ENCODE results near the gene DGCR2. TPM values are rescaled to one million over a fixed set of nuclear protein-coding genes. Genes with fewer than 3 reads are reported as not detected.
A peak's percentile ranks its signal among the peaks of the same experiment; 100 is the strongest.

Gene DGCR2
- total RNA-seq, 1 experiment from 2014 or later, result 26.5 TPM

- Histone ChIP-seq H3K27me3 (no peaks in the 10 kb centered on the region), H3K4me3 (no peak overlapping the region), H3K36me3 (peaks cover 42% of the 10 kb centered on the region), H3K9me3 (no peaks in the 10 kb centered on the region)
- no peak for DNase-seq
Observed at GRCh38 chr22:19047993-19048392, 74.2 kb downstream of the DGCR2 start.

- H3K36me3 ChIP-seq, result peaks cover 42% of the 10 kb centered on the region
- no peak for DNase-seq
- H3K9me3 ChIP-seq, result no peaks in the 10 kb centered on the region
- no peak overlapping the region for H3K4me3 ChIP-seq
- no peaks in the 10 kb centered on the region for H3K27me3 ChIP-seq
Observed at GRCh38 chr22:19046719-19047609, 75.2 kb downstream of the DGCR2 start.

- H3K27me3 ChIP-seq, result no peaks in the 10 kb centered on the region
- no peaks in the 10 kb centered on the region for H3K9me3 ChIP-seq
- no peak for DNase-seq
- H3K36me3 ChIP-seq, result peaks cover 42% of the 10 kb centered on the region
- no peak overlapping the region for H3K4me3 ChIP-seq
Observed at GRCh38 chr22:19046287-19046686, 75.9 kb downstream of the DGCR2 start.

- H3K27me3 ChIP-seq, result no peaks in the 10 kb centered on the region
- H3K36me3 ChIP-seq, result peaks cover 42% of the 10 kb centered on the region
- no peak for DNase-seq
- H3K9me3 ChIP-seq, result no peaks in the 10 kb centered on the region
- no peak overlapping the region for H3K4me3 ChIP-seq
Observed at GRCh38 chr22:19045094-19045493, 77.1 kb downstream of the DGCR2 start.

GRCh38 chr22:19044381-19044780, 77.8 kb downstream of the DGCR2 start:
- Histone ChIP-seq H3K27me3 (no peaks in the 10 kb centered on the region), H3K4me3 (no peak overlapping the region), H3K36me3 (peaks cover 42% of the 10 kb centered on the region), H3K9me3 (no peaks in the 10 kb centered on the region)
- no peak for DNase-seq

- peak; percentile 47 for DNase-seq
- Histone ChIP-seq H3K9me3 (no peaks in the 10 kb centered on the region), H3K4me3 (no peak overlapping the region), H3K36me3 (peaks cover 39% of the 10 kb centered on the region), H3K27me3 (no peaks in the 10 kb centered on the region)
Observed at GRCh38 chr22:19043121-19044085, 78.8 kb downstream of the DGCR2 start.

GRCh38 chr22:19042285-19043120, 79.7 kb downstream of the DGCR2 start:
- Histone ChIP-seq H3K4me3 (no peak overlapping the region), H3K36me3 (peaks cover 31% of the 10 kb centered on the region), H3K9me3 (no peaks in the 10 kb centered on the region), H3K27me3 (no peaks in the 10 kb centered on the region)
- DNase-seq, result no peak

GRCh38 chr22:19041704-19042074, 80.5 kb downstream of the DGCR2 start:
- Histone ChIP-seq H3K27me3 (no peaks in the 10 kb centered on the region), H3K4me3 (no peak overlapping the region), H3K9me3 (no peaks in the 10 kb centered on the region), H3K36me3 (peaks cover 25% of the 10 kb centered on the region)
- no peak for DNase-seq

- H3K4me3 ChIP-seq, result no peak overlapping the region
- H3K36me3 ChIP-seq, result peaks cover 20% of the 10 kb centered on the region
- DNase-seq, result no peak
- H3K27me3 ChIP-seq, result no peaks in the 10 kb centered on the region
- H3K9me3 ChIP-seq, result no peaks in the 10 kb centered on the region
Observed at GRCh38 chr22:19040888-19041703, 81.1 kb downstream of the DGCR2 start.

- Histone ChIP-seq H3K9me3 (no peaks in the 10 kb centered on the region), H3K36me3 (peaks cover 15% of the 10 kb centered on the region), H3K4me3 (no peak overlapping the region), H3K27me3 (no peaks in the 10 kb centered on the region)
- no peak for DNase-seq
Observed at GRCh38 chr22:19040391-19040861, 81.8 kb downstream of the DGCR2 start.

GRCh38 chr22:19039796-19040280, 82.4 kb downstream of the DGCR2 start:
- Histone ChIP-seq H3K36me3 (peaks cover 9% of the 10 kb centered on the region), H3K4me3 (no peak overlapping the region), H3K27me3 (no peaks in the 10 kb centered on the region), H3K9me3 (no peaks in the 10 kb centered on the region)
- no peak for DNase-seq

- DNase-seq, result no peak
- no peaks in the 10 kb centered on the region for H3K27me3 ChIP-seq
- no peak overlapping the region for H3K4me3 ChIP-seq
- peaks cover 5% of the 10 kb centered on the region for H3K36me3 ChIP-seq
- no peaks in the 10 kb centered on the region for H3K9me3 ChIP-seq
Observed at GRCh38 chr22:19039448-19039780, 82.8 kb downstream of the DGCR2 start.

- Histone ChIP-seq H3K36me3 (no peaks in the 10 kb centered on the region), H3K4me3 (no peak overlapping the region), H3K9me3 (no peaks in the 10 kb centered on the region), H3K27me3 (no peaks in the 10 kb centered on the region)
- no peak for DNase-seq
Observed at GRCh38 chr22:19038728-19039447, 83.3 kb downstream of the DGCR2 start.

- H3K36me3 ChIP-seq, result no peaks in the 10 kb centered on the region
- no peaks in the 10 kb centered on the region for H3K27me3 ChIP-seq
- H3K4me3 ChIP-seq, result no peak overlapping the region
- no peaks in the 10 kb centered on the region for H3K9me3 ChIP-seq
- no peak for DNase-seq
Observed at GRCh38 chr22:19038164-19038546, 84.1 kb downstream of the DGCR2 start.

All from MG63 (cell line).